HEK293 (cell line): ENCODE results near the gene UCKL1.

Experiments used
- CTCF ChIA-PET: fragments of 350-600 bp; formaldehyde crosslinking; extraction: SDS; loops from one replicate; lab custom pipeline; 2021; ENCODE audit warnings: antibody characterized with exemption; lab: Yijun Ruan, JAX
- POLR2A ChIA-PET: fragments of 300-600 bp; formaldehyde crosslinking; extraction: SDS; loops from one replicate; lab custom pipeline; 2020; ENCODE audit warnings: antibody characterized with exemption, inconsistent platforms; lab: Yijun Ruan, JAX
- H3K27ac ChIP-seq: fragments of 200-500 bp; sonication (Bioruptor generic); 2 replicates; pipeline ENCODE4 v1.5.1; 2014; ENCODE audit warnings: low read depth, low read length, control low read depth, inconsistent platforms; ENCODE audit errors: extremely low read depth
- H3K36me3 ChIP-seq, 2 experiments: fragments of 200-500 bp in 1 of 2; sonication (Bioruptor generic) in 1 of 2; 1 replicate in 1 of 2; 2 replicates in 1 of 2; pipeline ENCODE4 v1.5.1; 2014 to 2017; ENCODE audit warnings: inconsistent platforms in 2 of 2, low read length in 2 of 2; ENCODE audit not compliant: control insufficient read depth in 2 of 2, insufficient read depth in 1 of 2
- H3K4me1 ChIP-seq: fragments of 200-500 bp; sonication (Bioruptor generic); 2 replicates; pipeline ENCODE4 v1.5.1; 2014; ENCODE audit warnings: mild to moderate bottlenecking, low read length, inconsistent platforms; ENCODE audit not compliant: control insufficient read depth, insufficient read depth
- H3K4me3 ChIP-seq: 2 replicates; pipeline ENCODE4 v1.5.1; 2011; ENCODE audit warnings: low read depth, mild to moderate bottlenecking, control low read depth, low read length, moderate library complexity
- H3K9me3 ChIP-seq: fragments of 200-500 bp; sonication (Bioruptor generic); 2 replicates; pipeline ENCODE4 v1.5.1; 2014; ENCODE audit warnings: low read depth, low read length, inconsistent platforms; ENCODE audit not compliant: control insufficient read depth, insufficient read depth
- EGR2 ChIP-seq: fragments of 450-650 bp; formaldehyde crosslinking; IDR thresholded peaks from 2 replicates; pipeline ENCODE4 v1.5.1; 2016; ENCODE audit warnings: low read depth, missing biosample characterization, missing genetic modification characterization
- GLIS1 ChIP-seq: fragments of 450-650 bp; formaldehyde crosslinking; IDR thresholded peaks from 2 replicates; pipeline ENCODE4 v1.5.1; 2016; ENCODE audit warnings: missing biosample characterization, missing genetic modification characterization
- HIC1 ChIP-seq: fragments of 450-650 bp; formaldehyde crosslinking; IDR thresholded peaks from 2 replicates; pipeline ENCODE4 v1.5.1; 2016; ENCODE audit warnings: missing biosample characterization, missing genetic modification characterization
- KLF1 ChIP-seq: fragments of 450-650 bp; formaldehyde crosslinking; IDR thresholded peaks from 2 replicates; pipeline ENCODE4 v1.5.1; 2016; ENCODE audit warnings: missing biosample characterization, missing genetic modification characterization
- KLF8 ChIP-seq: fragments of 450-650 bp; formaldehyde crosslinking; IDR thresholded peaks from 2 replicates; pipeline ENCODE4 v1.5.1; 2016; ENCODE audit warnings: missing biosample characterization, missing genetic modification characterization
- SCRT1 ChIP-seq: fragments of 450-650 bp; formaldehyde crosslinking; IDR thresholded peaks from 2 replicates; pipeline ENCODE4 v1.5.1; 2016; ENCODE audit warnings: missing biosample characterization, missing genetic modification characterization, borderline replicate concordance
- SP7 ChIP-seq: fragments of 450-650 bp; formaldehyde crosslinking; IDR thresholded peaks from 2 replicates; pipeline ENCODE4 v1.5.1; 2016; ENCODE audit warnings: missing biosample characterization, missing genetic modification characterization
- TCF7L2 ChIP-seq: IDR thresholded peaks from 2 replicates; pipeline ENCODE4 v1.6.1; 2011; ENCODE audit warnings: low read depth, mild to moderate bottlenecking, inconsistent platforms, low read length, moderate library complexity, borderline replicate concordance
- TRIM28 ChIP-seq: IDR thresholded peaks from 2 replicates; pipeline ENCODE4 v1.6.1; 2011; ENCODE audit warnings: low read length, control low read depth, borderline replicate concordance
- ZBTB20 ChIP-seq: fragments of 450-650 bp; formaldehyde crosslinking; IDR thresholded peaks from 2 replicates; pipeline ENCODE4 v1.5.1; 2016; ENCODE audit warnings: missing biosample characterization, missing genetic modification characterization
- ZEB2 ChIP-seq: fragments of 450-650 bp; formaldehyde crosslinking; IDR thresholded peaks from 2 replicates; pipeline ENCODE4 v1.5.1; 2016; ENCODE audit warnings: missing biosample characterization, missing genetic modification characterization
- ZFP3 ChIP-seq: fragments of 450-650 bp; formaldehyde crosslinking; IDR thresholded peaks from 2 replicates; pipeline ENCODE4 v1.5.1; 2016; ENCODE audit warnings: low read depth, missing biosample characterization, missing genetic modification characterization
- ZNF132 ChIP-seq: fragments of 450-650 bp; formaldehyde crosslinking; IDR thresholded peaks from 2 replicates; pipeline ENCODE4 v1.5.1; 2017; ENCODE audit warnings: missing biosample characterization, missing genetic modification characterization, borderline replicate concordance
- ZNF155 ChIP-seq: fragments of 450-650 bp; formaldehyde crosslinking; IDR thresholded peaks from 2 replicates; pipeline ENCODE4 v1.5.1; 2016; ENCODE audit warnings: missing biosample characterization, missing genetic modification characterization
- ZNF23 ChIP-seq: fragments of 450-650 bp; formaldehyde crosslinking; IDR thresholded peaks from 2 replicates; pipeline ENCODE4 v1.5.1; 2016; ENCODE audit warnings: missing biosample characterization, missing genetic modification characterization, borderline replicate concordance
- ZNF37A ChIP-seq: fragments of 450-650 bp; IDR thresholded peaks from 2 replicates; pipeline ENCODE4 v1.5.1; 2018; ENCODE audit warnings: missing biosample characterization, missing genetic modification characterization
- ZNF398 ChIP-seq: fragments of 450-650 bp; formaldehyde crosslinking; IDR thresholded peaks from 2 replicates; pipeline ENCODE4 v1.5.1; 2017; ENCODE audit warnings: missing biosample characterization, missing genetic modification characterization
- ZNF571 ChIP-seq: fragments of 450-650 bp; formaldehyde crosslinking; IDR thresholded peaks from 2 replicates; pipeline ENCODE4 v1.5.0; 2017; ENCODE audit warnings: missing biosample characterization, missing genetic modification characterization
- ZNF621 ChIP-seq: fragments of 450-650 bp; formaldehyde crosslinking; IDR thresholded peaks from 2 replicates; pipeline ENCODE4 v1.5.1; 2017; ENCODE audit warnings: missing biosample characterization, missing genetic modification characterization
- ZSCAN5A ChIP-seq: fragments of 450-650 bp; formaldehyde crosslinking; IDR thresholded peaks from 2 replicates; pipeline ENCODE4 v1.5.1; 2016; ENCODE audit warnings: missing biosample characterization, missing genetic modification characterization
- TF ChIP-seq, protein P1 (sequence below): fragments of 450-650 bp; formaldehyde crosslinking; IDR thresholded peaks from 2 replicates; pipeline ENCODE4 v1.5.1; 2017; ENCODE audit warnings: missing biosample characterization, missing genetic modification characterization
- TF ChIP-seq, protein P2 (sequence below): fragments of 450-650 bp; formaldehyde crosslinking; IDR thresholded peaks from 2 replicates; pipeline ENCODE4 v1.5.1; 2017; ENCODE audit warnings: missing biosample characterization, missing genetic modification characterization

Gene UCKL1

DNA sequence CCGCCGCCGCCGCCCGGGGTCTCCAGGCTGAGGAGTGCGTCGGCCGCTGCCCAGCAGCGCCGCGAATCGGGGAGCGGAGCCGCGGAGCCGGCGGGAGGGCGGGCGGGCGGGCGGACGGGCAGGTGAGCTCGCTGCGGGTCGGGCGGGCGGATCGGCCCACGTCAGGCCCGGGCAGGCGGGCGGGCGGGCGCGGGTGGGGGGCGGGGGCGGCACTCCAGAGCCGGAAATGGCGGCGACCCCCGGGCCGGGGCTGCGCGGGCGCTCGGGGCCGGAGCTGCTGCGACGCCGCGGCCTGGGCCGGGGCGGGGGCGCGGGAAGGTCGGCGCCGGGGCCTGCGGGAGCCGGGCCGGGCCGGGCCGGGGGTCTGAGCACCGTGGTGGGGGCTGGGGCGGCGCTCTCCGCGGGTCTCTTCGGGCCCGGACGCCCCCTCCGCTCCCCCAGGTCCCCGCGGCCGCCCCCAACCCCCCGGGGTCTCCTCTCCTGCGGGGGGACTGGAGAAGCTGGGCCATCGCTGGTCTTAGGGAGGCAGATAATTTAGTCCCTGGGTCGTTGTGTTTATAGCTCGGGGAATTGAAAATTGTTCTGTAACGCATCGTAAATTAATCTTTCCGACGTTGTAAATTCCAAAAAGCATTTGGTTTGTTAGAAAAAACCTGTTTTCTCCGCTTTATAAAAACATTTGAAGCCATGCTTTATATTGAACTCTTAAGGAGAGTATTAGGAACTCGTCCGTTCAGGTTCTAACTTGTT lies 60.8 kb downstream of the UCKL1 start:
- ChIA-PET CTCF (interaction anchor here (0.6 to 2.6 kb wide), 6 partner anchors 10 to 85 kb away, joined by 3 to 8 read pairs (median 4); partner anchors contain the start of gene PRPF6), POLR2A (interaction anchor here (1.0 to 3.1 kb wide), 5 partner anchors 30 to 253 kb away, joined by 3 to 14 read pairs (median 4); partner anchors contain the start of genes ARFRP1, TPD52L2, UCKL1 and ZGPAT)
- no peaks in the 10 kb centered on the region for H3K9me3 ChIP-seq
- H3K36me3 ChIP-seq, result peaks cover 0 to 24% of the 10 kb centered on the region in 2 experiments; a peak in 1 of 3 replicates
- H3K4me3 ChIP-seq, result peak overlapping the region; percentile 56
- no peak for TF ChIP-seq ZNF398 (tag by site-specific recombination)
- TF ChIP-seq ZNF23, result no peak
- no peak for TF ChIP-seq ZNF571 (tag by site-specific recombination)
- TF ChIP-seq, protein P1, sequence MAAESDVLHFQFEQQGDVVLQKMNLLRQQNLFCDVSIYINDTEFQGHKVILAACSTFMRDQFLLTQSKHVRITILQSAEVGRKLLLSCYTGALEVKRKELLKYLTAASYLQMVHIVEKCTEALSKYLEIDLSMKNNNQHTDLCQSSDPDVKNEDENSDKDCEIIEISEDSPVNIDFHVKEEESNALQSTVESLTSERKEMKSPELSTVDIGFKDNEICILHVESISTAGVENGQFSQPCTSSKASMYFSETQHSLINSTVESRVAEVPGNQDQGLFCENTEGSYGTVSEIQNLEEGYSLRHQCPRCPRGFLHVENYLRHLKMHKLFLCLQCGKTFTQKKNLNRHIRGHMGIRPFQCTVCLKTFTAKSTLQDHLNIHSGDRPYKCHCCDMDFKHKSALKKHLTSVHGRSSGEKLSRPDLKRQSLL (tag by site-specific recombination), result no peak
- TF ChIP-seq ZSCAN5A (tag by site-specific recombination), result no peak
- no peak for TF ChIP-seq ZNF37A (tag by site-specific recombination)
- TF ChIP-seq GLIS1, result peak; percentile 67
- no peak for TF ChIP-seq HIC1 (tag by site-specific recombination)
- 0 out of 2 replicates have a peak, but pooled peaks have one; percentile 40 for TF ChIP-seq ZEB2 (tag by site-specific recombination)
- no peak for TF ChIP-seq KLF8 (tag by site-specific recombination)
- no peak for TF ChIP-seq ZBTB20
- TF ChIP-seq ZFP3 (tag by site-specific recombination), result no peak
- no peak for TF ChIP-seq ZNF132 (tag by site-specific recombination)
- no peak for TF ChIP-seq SCRT1 (tag by site-specific recombination)
- TF ChIP-seq KLF1 (tag by site-specific recombination), result no peak
- no peak for TF ChIP-seq TRIM28
- no peak for TF ChIP-seq TCF7L2
- TF ChIP-seq EGR2 (tag by site-specific recombination), result no peak
- no peak for TF ChIP-seq ZNF155
- no peak for TF ChIP-seq ZNF621
- no peak for TF ChIP-seq SP7 (tag by site-specific recombination)
- TF ChIP-seq, protein P2, sequence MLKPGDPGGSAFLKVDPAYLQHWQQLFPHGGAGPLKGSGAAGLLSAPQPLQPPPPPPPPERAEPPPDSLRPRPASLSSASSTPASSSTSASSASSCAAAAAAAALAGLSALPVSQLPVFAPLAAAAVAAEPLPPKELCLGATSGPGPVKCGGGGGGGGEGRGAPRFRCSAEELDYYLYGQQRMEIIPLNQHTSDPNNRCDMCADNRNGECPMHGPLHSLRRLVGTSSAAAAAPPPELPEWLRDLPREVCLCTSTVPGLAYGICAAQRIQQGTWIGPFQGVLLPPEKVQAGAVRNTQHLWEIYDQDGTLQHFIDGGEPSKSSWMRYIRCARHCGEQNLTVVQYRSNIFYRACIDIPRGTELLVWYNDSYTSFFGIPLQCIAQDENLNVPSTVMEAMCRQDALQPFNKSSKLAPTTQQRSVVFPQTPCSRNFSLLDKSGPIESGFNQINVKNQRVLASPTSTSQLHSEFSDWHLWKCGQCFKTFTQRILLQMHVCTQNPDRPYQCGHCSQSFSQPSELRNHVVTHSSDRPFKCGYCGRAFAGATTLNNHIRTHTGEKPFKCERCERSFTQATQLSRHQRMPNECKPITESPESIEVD (tag by site-specific recombination), result peak; percentile 82
- H3K27ac ChIP-seq, result no peak overlapping the region
- peaks cover 12% of the 10 kb centered on the region for H3K4me1 ChIP-seq
